Fibroblast of lung (primary cell): ENCODE measurements around the gene TAP2. TPM values are rescaled to one million over a fixed set of nuclear protein-coding genes. Genes with fewer than 3 reads are reported as not detected.
"Not testable (repeated sequence)": the region's sequence is repeated elsewhere in the genome, so short reads cannot be mapped to it uniquely, and the experiment has no call there.

Source experiments
- DNase-seq, 2 donors: peaks; one replicate each; pipeline versions ENCODE4 v3.0.0 to v3.0.0-alpha.2; 2010; ENCODE audit warnings: low read depth in 2 of 2
- H2AFZ ChIP-seq: 2 replicates; pipeline ENCODE4 v1.5.1; 2012; ENCODE audit warnings: low read length, control low read depth, inconsistent platforms
- H3K27ac ChIP-seq: 2 replicates; pipeline ENCODE4 v1.5.1; 2011; ENCODE audit warnings: low read length, control low read depth; ENCODE audit not compliant: insufficient read depth
- H3K27me3 ChIP-seq: 2 replicates; pipeline ENCODE4 v1.5.1; 2011; ENCODE audit warnings: mild to moderate bottlenecking, low read length; ENCODE audit not compliant: control insufficient read depth, insufficient read depth
- H3K36me3 ChIP-seq: 2 replicates; pipeline ENCODE4 v1.5.1; 2011; ENCODE audit warnings: low read length; ENCODE audit not compliant: control insufficient read depth, insufficient read depth
- H3K4me1 ChIP-seq: 2 replicates; pipeline ENCODE4 v1.5.1; 2011; ENCODE audit warnings: low read length; ENCODE audit not compliant: control insufficient read depth, insufficient read depth; ENCODE audit errors: extremely low read depth
- H3K4me2 ChIP-seq: 2 replicates; pipeline ENCODE4 v1.5.1; 2011; ENCODE audit warnings: low read length, control low read depth; ENCODE audit not compliant: insufficient read depth; ENCODE audit errors: extremely low read depth
- H3K4me3 ChIP-seq, 4 experiments: fragments of 200-600 bp in 1 of 4; sonication (generic) in 1 of 4; replicated peaks in 1 of 4; 2 replicates each; pipeline ENCODE4 v1.5.1; 2011 to 2016; ENCODE audit warnings: low read length in 4 of 4, low read depth in 3 of 4, mild to moderate bottlenecking in 3 of 4, control low read depth in 2 of 4, inconsistent platforms in 1 of 4, mixed read lengths in 1 of 4; ENCODE audit not compliant: insufficient read depth in 1 of 4; ENCODE audit errors: control extremely low read depth in 1 of 4
- H3K79me2 ChIP-seq: 2 replicates; pipeline ENCODE4 v1.5.1; 2012; ENCODE audit warnings: mild to moderate bottlenecking, low read length, inconsistent platforms; ENCODE audit not compliant: control insufficient read depth, insufficient read depth
- H3K9ac ChIP-seq: 2 replicates; pipeline ENCODE4 v1.5.1; 2011; ENCODE audit warnings: mild to moderate bottlenecking, low read length, control low read depth; ENCODE audit not compliant: insufficient read depth
- H3K9me3 ChIP-seq: 2 replicates; pipeline ENCODE4 v1.5.1; 2012; ENCODE audit warnings: low read depth, low read length; ENCODE audit not compliant: control insufficient read depth, insufficient read depth
- H4K20me1 ChIP-seq: 2 replicates; pipeline ENCODE4 v1.5.1; 2011; ENCODE audit warnings: low read length; ENCODE audit not compliant: control insufficient read depth, insufficient read depth; ENCODE audit errors: extremely low read depth
- CTCF ChIP-seq, 2 donors: IDR thresholded peaks in 1 of 2; conservative IDR thresholded peaks in 1 of 2; 1 replicate in 1 of 2; 2 replicates in 1 of 2; pipeline ENCODE4 v1.5.1; 2011 to 2012; ENCODE audit warnings: low read length in 2 of 2, control low read depth in 1 of 2, inconsistent platforms in 1 of 2, low read depth in 1 of 2, mild to moderate bottlenecking in 1 of 2
- EZH2 ChIP-seq: IDR thresholded peaks from 2 replicates; pipeline ENCODE4 v1.5.1; 2012; ENCODE audit warnings: low read length, control low read depth, mild to moderate bottlenecking; ENCODE audit errors: missing control alignments
- polyA plus RNA-seq, 2 donors: library from polyadenylated mRNA; depleted of rRNA in 1 of 2; stranded (reverse) in 1 of 2; unstranded in 1 of 2; fragments of >200 nt; gene quantifications; 2 replicates each; pipeline ENCODE4 v1.2.1, GENCODE V29; 2011 to 2012; ENCODE audit warnings: missing spikeins in 1 of 2
- total RNA-seq: library from RNA; depleted of rRNA; stranded (reverse); fragments of >200 nt; gene quantifications from 2 replicates; pipeline ENCODE4 v1.2.1, GENCODE V29; 2014

TAP2 gene
- total and polyA plus RNA-seq, 2 donors (not counting 1 experiment from before 2014, with no cell fraction given) = 20.7 to 27.7 TPM

- no peaks in the 10 kb centered on the region for H3K27me3 ChIP-seq
- H3K4me2 ChIP-seq = no peak overlapping the region
- no peaks in the 10 kb centered on the region for H4K20me1 ChIP-seq
These were observed 41.2 kb upstream of the TAP2 start for GRCh38 chr6:32879691-32880090.

DNA sequence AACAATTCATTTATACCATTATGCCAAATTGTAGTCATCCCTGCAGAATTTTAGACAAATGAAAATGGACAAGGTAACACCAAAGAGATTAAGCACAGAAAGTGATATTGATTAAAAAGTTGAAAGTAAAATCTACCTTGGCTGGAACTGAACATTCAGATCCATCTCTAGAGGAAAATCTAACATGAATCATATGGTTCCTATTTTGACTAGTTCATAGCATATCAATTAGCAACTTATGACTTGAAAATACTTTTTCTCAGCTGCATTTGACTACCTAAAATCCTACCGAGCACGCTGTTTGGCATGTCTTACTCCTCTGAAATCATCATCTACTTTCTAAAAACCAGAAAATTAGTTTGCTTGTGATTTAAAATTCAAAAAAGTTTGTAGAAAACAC lies 38.1 kb upstream of the TAP2 start:
- Histone ChIP-seq H3K9me3 (no peaks in the 10 kb centered on the region), H3K4me3 (no peak overlapping the region), H3K9ac (no peak overlapping the region), H3K4me1 (no peaks in the 10 kb centered on the region), H3K36me3 (no peaks in the 10 kb centered on the region), H3K79me2 (no peaks in the 10 kb centered on the region), H3K27me3 (peaks cover 2% of the 10 kb centered on the region), H4K20me1 (no peaks in the 10 kb centered on the region), H2AFZ (no peak overlapping the region), H3K27ac (no peak overlapping the region), H3K4me2 (no peak overlapping the region)
- no peak for DNase-seq
- TF ChIP-seq EZH2 = no peak
- TF ChIP-seq CTCF (conservative IDR thresholded peaks at IDR 0.05 in 1 of 2, IDR thresholded peaks at IDR 0.05 in 1 of 2; ENCODE audit: low read depth in 1 of 2, low read length in 2 of 2) = no peak

More at GRCh38 chr6:32879691-32880090, 41.2 kb upstream of the TAP2 start:
- TF ChIP-seq EZH2 (peak; percentile 50), CTCF (conservative IDR thresholded peaks at IDR 0.05 in 1 of 2, IDR thresholded peaks at IDR 0.05 in 1 of 2; ENCODE audit: low read depth in 1 of 2, low read length in 2 of 2) (no peak)
- Histone ChIP-seq H3K9me3 (no peaks in the 10 kb centered on the region), H3K4me1 (peaks cover 6% of the 10 kb centered on the region), H3K27ac (no peak overlapping the region), H3K36me3 (no peaks in the 10 kb centered on the region), H2AFZ (no peak overlapping the region), H3K79me2 (no peaks in the 10 kb centered on the region), H3K4me3 (no peak overlapping the region), H3K9ac (no peak overlapping the region)
- no peak for DNase-seq

- not testable (repeated sequence) for H4K20me1 ChIP-seq, H3K9me3 ChIP-seq, H3K27ac ChIP-seq, H3K79me2 ChIP-seq, H3K4me2 ChIP-seq, H2AFZ ChIP-seq, H3K27me3 ChIP-seq, DNase-seq, H3K36me3 ChIP-seq, H3K4me1 ChIP-seq, H3K9ac ChIP-seq, H3K4me3 ChIP-seq
These were observed 35.4 kb upstream of the TAP2 start for GRCh38 chr6:32873947-32874346.
